ENCODE data around the gene OR6C1. TPM values are rescaled to one million over a fixed set of nuclear protein-coding genes. Genes with fewer than 3 reads are reported as not detected.
"Not testable (repeated sequence)": the region's sequence is repeated elsewhere in the genome, so short reads cannot be mapped to it uniquely, and the experiment has no call there.

Gene OR6C1
- polyA plus RNA-seq (ENCODE audit: low read depth in 6 of 6): not detected

DNA sequence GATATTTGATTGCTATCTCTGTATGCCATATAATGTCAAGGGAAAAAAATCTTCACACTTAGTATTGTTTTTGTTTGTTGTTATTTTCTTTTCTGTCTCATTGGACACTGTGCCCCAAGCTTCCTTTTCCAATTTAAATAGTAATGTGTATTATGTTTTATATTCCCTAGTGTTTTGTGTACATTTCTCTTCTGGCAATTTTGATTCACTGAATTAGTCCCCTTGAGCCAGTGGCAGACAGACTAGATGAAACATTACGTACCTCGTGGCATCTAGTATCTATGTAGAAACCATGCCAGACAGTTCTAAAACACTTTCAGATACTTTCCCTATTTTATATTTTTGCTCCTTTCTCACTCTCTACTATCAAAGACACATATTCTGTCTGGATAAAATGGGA is at the start of gene OR6C1:
OR6C1 (plus strand) TSS at position 301 of the 400 bp plus-strand sequence. CDS start 6,257 bp downstream, outside the sequence.
- Mint-ChIP-seq H3K27ac (no peak within 1 kb of the TSS), H3K27me3 (peaks cover 13 to 24% (median 17%) of the 10 kb centered on the region in 3 donors), H3K4me1 (no peaks in the 10 kb centered on the region), H3K36me3 (peaks cover 0 to 3% of the 10 kb centered on the region in 2 donors), H3K9me3 (peaks cover 0 to 2% (median under 1%) of the 10 kb centered on the region in 7 donors), H3K4me3 (no peak within 1 kb of the TSS)
- no peak for ATAC-seq (ENCODE audit: low read depth in 2 of 2)
- DNase-seq: no peak

DNA sequence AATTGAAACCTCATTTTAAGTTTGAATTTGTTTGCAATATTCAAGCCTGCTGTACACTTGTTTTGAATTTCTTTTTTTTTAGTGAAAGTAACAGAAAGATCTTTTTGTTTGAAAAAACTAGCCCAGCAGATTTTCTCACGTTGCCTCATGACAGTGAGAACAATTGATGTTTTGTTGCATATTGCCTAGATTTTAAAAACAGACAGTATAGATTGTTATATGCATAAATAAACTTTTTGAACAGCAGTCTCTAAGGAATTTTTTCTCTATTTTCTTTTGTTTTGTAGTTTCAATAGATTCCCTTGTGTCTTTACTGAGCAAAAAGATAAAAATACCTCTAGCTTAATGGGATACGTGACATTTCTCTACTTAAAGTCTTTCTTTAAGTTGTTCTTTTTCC is 33.2 kb upstream of the OR6C1 start:
- H3K4me1 Mint-ChIP-seq: no peaks in the 10 kb centered on the region
- H3K4me3 Mint-ChIP-seq: no peak overlapping the region
- H3K9me3 Mint-ChIP-seq: peaks cover 0 to 3% (median 0%) of the 10 kb centered on the region in 7 donors
- no peaks in the 10 kb centered on the region for H3K36me3 Mint-ChIP-seq
- ATAC-seq (ENCODE audit: low read depth in 2 of 2) (no peak), DNase-seq (no peak)
- H3K27me3 Mint-ChIP-seq: peaks cover 19 to 30% (median 29%) of the 10 kb centered on the region in 3 donors
- no peak overlapping the region for H3K27ac Mint-ChIP-seq

DNA sequence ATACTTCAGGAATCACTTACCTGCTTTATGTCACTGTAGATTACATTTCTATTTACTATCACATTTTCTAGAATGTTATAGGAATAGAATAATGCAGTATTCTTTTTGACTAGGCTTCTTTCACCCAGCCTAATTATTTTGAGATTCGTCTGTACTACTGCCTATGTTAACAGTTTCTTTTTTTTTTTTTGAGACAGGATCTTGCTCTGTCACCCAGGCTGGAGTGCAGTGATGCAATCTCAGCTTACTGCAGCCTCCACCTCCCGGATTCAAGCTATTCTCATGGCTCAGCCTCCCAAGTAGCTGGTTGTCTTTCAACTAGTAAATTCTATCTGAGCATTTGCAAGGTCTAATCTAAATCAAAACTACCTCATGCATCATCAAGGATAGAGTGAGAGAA is 24.1 kb upstream of the OR6C1 start:
- ATAC-seq (ENCODE audit: low read depth in 2 of 2) (no peak), DNase-seq (no peak)
- Mint-ChIP-seq H3K27ac (no peak overlapping the region), H3K4me3 (no peak overlapping the region), H3K36me3 (no peaks in the 10 kb centered on the region), H3K9me3 (no peaks in the 10 kb centered on the region), H3K27me3 (peaks cover 16 to 19% (median 17%) of the 10 kb centered on the region in 3 donors), H3K4me1 (no peaks in the 10 kb centered on the region)

DNA sequence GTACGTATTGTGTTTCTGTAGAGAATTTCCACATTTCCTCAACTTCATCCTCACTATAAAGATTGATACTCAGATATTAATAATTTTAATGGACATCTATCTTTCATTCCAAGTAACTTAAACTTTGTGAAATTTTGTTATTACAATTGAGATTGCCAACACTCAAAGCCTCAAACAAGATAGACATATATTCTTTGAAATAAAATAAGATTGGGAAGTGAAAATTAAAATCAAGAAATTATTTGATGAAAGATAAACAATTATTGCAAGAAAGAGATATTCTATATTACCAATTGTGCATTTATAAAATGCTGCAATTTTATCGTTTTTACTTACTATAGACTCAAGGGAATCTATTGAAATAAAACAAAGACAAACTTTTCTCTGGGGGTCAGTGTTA is 17.7 kb upstream of the OR6C1 start, which contains the start of gene OR6C6:
OR6C6 (minus strand) TSS at position 101 of the 400 bp plus-strand sequence. CDS start 1,337 bp downstream, outside the sequence.
- no peaks in the 10 kb centered on the region for H3K4me1 Mint-ChIP-seq
- H3K9me3 Mint-ChIP-seq: peaks cover 0 to 12% (median 0%) of the 10 kb centered on the region in 7 donors
- no peak within 1 kb of the TSS for H3K4me3 Mint-ChIP-seq
- H3K36me3 Mint-ChIP-seq: no peaks in the 10 kb centered on the region
- H3K27me3 Mint-ChIP-seq: peaks cover 19 to 41% (median 20%) of the 10 kb centered on the region in 3 donors
- no peak for DNase-seq
- H3K27ac Mint-ChIP-seq: no peak within 1 kb of the TSS
- ATAC-seq (ENCODE audit: low read depth in 2 of 2): no peak

DNA sequence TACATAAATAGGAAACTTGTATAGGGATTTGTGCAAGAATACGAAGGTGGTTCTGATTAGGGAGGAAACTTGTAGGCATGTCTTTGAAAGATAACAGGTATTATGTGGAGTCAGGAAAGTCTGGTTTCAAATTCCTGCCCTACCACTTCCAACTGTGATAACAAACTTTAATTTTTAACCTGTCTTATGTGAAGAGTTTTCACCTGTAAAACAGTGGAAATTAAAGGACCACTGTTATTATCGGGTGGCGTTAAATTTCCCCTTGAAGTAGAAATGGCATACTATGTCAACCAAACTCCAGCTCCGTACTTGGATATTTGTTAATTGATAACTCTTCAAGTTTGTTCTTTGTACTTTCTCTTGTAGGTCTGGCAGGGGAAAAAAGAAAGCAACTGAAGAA is 6.1 kb downstream of the OR6C1 start:
- no peak for ATAC-seq (ENCODE audit: low read depth in 2 of 2)
- H3K27me3 Mint-ChIP-seq: peaks cover 8 to 28% (median 11%) of the 10 kb centered on the region in 3 donors
- no peaks in the 10 kb centered on the region for H3K4me1 Mint-ChIP-seq
- no peak overlapping the region for H3K4me3 Mint-ChIP-seq
- H3K9me3 Mint-ChIP-seq: peaks cover 0 to 11% (median 6%) of the 10 kb centered on the region in 7 donors
- H3K27ac Mint-ChIP-seq: no peak overlapping the region
- H3K36me3 Mint-ChIP-seq: peaks cover 0 to 7% of the 10 kb centered on the region in 2 donors
- DNase-seq: no peak

DNA sequence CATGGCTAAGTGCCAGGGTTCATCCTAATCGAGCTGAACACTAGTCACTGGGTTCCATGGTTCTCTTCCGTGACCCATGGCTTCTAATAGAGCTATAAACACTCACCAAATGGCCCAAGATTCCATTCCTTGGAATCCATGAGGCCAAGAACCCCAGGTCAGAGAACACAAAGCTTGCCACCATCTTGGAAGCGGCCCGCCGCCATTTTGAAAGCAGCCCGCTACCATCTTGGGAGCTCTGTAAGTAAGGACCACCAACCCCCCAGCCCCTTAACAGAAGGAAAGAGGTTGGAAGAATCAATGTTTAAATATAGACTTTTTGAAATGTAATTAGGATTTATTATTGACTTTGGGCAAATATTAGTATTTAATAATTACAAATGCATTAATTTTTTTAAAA is 11.7 kb downstream of the OR6C1 start:
- H3K9me3 Mint-ChIP-seq; H3K36me3 Mint-ChIP-seq; H3K4me3 Mint-ChIP-seq; DNase-seq; H3K27ac Mint-ChIP-seq; H3K4me1 Mint-ChIP-seq; ATAC-seq (ENCODE audit: low read depth in 2 of 2): not testable (repeated sequence)
- H3K27me3 Mint-ChIP-seq: peaks cover 17 to 31% (median 22%) of the 10 kb centered on the region in 3 donors

DNA sequence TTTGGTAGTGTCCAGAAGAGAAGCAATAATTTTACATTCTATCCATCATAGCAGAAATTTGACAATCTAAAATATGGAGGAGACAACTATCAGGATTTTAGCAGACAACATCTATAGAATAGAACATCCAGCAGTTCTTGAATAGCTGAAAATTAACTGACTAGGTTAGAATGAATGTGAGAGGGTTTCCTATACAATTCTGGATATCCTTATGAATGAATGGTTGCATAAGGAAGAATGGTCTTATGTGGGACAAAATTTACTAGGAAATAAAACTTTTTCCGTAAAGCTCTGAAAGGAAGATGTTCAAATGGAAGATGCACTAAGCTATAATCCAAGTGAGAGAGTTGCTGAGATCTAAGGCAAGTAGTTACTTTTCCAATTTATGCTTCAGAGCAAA is 16.3 kb downstream of the OR6C1 start, which contains the start of gene OR6C3:
OR6C3 (plus strand) TSS at position 301 of the 400 bp plus-strand sequence. CDS start 955 bp downstream, outside the sequence.
- ATAC-seq (ENCODE audit: low read depth in 2 of 2) (no peak), DNase-seq (no peak)
- Mint-ChIP-seq H3K27me3 (peaks cover 12 to 29% (median 27%) of the 10 kb centered on the region in 3 donors), H3K4me3 (no peak within 1 kb of the TSS), H3K36me3 (no peaks in the 10 kb centered on the region), H3K9me3 (peaks cover 0 to 2% (median 0%) of the 10 kb centered on the region in 7 donors), H3K4me1 (no peaks in the 10 kb centered on the region), H3K27ac (no peak within 1 kb of the TSS)

DNA sequence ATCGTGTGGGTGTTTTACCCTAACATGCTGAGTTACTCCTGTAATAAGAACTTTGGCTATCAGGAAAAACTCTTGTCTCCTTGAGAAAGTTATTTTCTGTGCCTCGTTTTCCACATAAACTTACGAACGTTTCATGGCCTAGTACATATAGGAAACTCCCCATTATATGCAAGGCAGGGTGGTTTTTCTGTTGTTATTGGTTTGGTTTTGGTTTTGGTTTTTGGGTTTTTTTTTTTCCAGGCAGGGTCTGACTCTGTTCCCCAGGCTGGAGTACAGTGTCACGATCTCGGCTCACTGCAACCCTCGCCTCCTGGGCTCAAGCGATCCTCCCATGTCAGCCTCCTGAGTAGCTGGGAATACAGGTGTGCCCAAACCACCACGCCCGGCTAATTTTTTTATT is 21.9 kb downstream of the OR6C1 start:
- no peaks in the 10 kb centered on the region for H3K9me3 Mint-ChIP-seq
- H3K4me1 Mint-ChIP-seq: no peaks in the 10 kb centered on the region
- DNase-seq (no peak), ATAC-seq (ENCODE audit: low read depth in 2 of 2) (no peak)
- H3K27ac Mint-ChIP-seq: no peak overlapping the region
- peaks cover 8 to 17% (median 15%) of the 10 kb centered on the region in 3 donors for H3K27me3 Mint-ChIP-seq
- no peaks in the 10 kb centered on the region for H3K36me3 Mint-ChIP-seq
- no peak overlapping the region for H3K4me3 Mint-ChIP-seq

DNA sequence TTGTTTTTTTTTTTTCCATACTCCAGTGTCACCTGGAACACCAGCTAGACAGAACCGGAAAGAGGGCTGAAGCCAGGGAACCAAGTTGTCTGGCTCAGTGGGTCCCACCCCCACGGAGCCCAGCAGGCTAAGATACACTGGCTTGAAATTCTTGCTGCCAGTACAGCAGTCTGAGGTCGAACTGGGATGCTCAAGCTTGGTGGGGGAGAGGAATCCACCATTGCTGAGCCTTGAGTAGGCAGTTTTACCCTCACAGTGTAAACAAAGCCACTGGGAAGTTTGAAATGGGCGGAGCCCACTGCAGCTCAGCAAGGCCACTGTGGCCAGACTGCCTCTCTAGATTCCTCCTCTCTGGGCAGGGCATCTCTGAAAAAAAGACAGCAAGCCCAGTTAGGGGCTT is 41.2 kb downstream of the OR6C1 start:
- Mint-ChIP-seq H3K9me3 (peaks cover 3 to 17% (median 13%) of the 10 kb centered on the region in 7 donors), H3K27me3 (peaks cover 13 to 48% (median 35%) of the 10 kb centered on the region in 3 donors), H3K36me3 (peaks cover 0 to 13% of the 10 kb centered on the region in 2 donors)
- DNase-seq; H3K4me1 Mint-ChIP-seq; ATAC-seq (ENCODE audit: low read depth in 2 of 2); H3K27ac Mint-ChIP-seq; H3K4me3 Mint-ChIP-seq: not testable (repeated sequence)

DNA sequence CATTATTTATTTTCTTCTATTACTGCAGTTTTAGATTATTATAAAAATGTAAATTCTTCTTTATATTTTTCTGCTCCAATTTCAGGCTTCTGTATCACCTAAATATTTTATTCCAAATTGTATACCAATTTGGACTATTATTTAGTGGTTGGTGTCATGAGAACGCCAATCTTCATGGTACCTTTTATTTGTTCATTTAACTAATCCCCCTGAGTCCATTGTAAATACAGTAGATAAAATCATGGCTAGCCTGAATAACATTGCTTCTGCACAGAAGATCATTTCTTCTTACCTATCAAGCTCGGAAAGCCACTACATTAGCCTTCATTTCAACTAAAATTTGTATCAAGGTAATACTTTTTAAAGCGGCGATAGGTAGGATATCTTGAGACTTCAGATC is 48.5 kb downstream of the OR6C1 start, which contains the start of gene OR6C75:
OR6C75 (plus strand) TSS at position 301 of the 400 bp plus-strand sequence. CDS start 2,136 bp downstream, outside the sequence.
- no peaks in the 10 kb centered on the region for H3K4me1 Mint-ChIP-seq
- H3K4me3 Mint-ChIP-seq: no peak within 1 kb of the TSS
- H3K27ac Mint-ChIP-seq: no peak within 1 kb of the TSS
- H3K27me3 Mint-ChIP-seq: peaks cover 17 to 50% (median 32%) of the 10 kb centered on the region in 3 donors
- DNase-seq (no peak), ATAC-seq (ENCODE audit: low read depth in 2 of 2) (no peak)
- H3K36me3 Mint-ChIP-seq: no peaks in the 10 kb centered on the region
- peaks cover 0 to 2% (median 0%) of the 10 kb centered on the region in 7 donors for H3K9me3 Mint-ChIP-seq

DNA sequence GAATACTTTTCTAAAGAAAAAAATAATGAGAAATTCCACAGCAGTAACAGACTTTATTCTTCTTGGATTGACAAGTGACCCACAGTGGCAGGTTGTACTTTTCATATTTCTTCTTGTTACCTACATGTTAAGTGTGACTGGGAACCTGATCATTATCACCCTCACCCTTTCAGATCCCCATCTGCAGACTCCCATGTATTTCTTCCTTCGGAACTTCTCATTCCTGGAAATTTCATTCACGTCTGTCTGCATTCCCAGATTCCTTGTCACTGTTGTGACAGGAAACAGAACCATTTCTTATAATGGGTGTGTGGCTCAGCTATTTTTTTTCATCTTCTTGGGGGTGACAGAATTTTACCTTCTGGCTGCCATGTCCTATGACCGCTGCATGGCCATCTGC is 50.9 kb downstream of the OR6C1 start:
- H3K36me3 Mint-ChIP-seq: no peaks in the 10 kb centered on the region
- no peaks in the 10 kb centered on the region for H3K9me3 Mint-ChIP-seq
- no peaks in the 10 kb centered on the region for H3K4me1 Mint-ChIP-seq
- H3K27ac Mint-ChIP-seq: no peak overlapping the region
- peaks cover 17 to 38% (median 25%) of the 10 kb centered on the region in 3 donors for H3K27me3 Mint-ChIP-seq
- H3K4me3 Mint-ChIP-seq: no peak overlapping the region
- ATAC-seq (ENCODE audit: low read depth in 2 of 2) (no peak), DNase-seq (no peak)

Other genes starting within 250 kb of the OR6C1 start
- not detected for gene OR9K2, start 187.9 kb upstream of the OR6C1 start, polyA plus RNA-seq (ENCODE audit: low read depth in 6 of 6)
- not detected for gene OR10A7, start 93.3 kb upstream of the OR6C1 start, polyA plus RNA-seq (ENCODE audit: low read depth in 6 of 6)
- not detected for gene OR6C74, start 69.7 kb upstream of the OR6C1 start, polyA plus RNA-seq (ENCODE audit: low read depth in 6 of 6)
- not detected for gene OR6C6, start 17.8 kb upstream of the OR6C1 start, polyA plus RNA-seq (ENCODE audit: low read depth in 6 of 6)
- gene OR6C3, start 16.4 kb downstream of the OR6C1 start, polyA plus RNA-seq (ENCODE audit: low read depth in 6 of 6): not detected
- gene OR6C75, start 48.6 kb downstream of the OR6C1 start, polyA plus RNA-seq (ENCODE audit: low read depth in 6 of 6): not detected
- gene OR6C65, start 86.2 kb downstream of the OR6C1 start, polyA plus RNA-seq (ENCODE audit: low read depth in 6 of 6): not detected
- not detected for gene OR6C76, start 111.9 kb downstream of the OR6C1 start, polyA plus RNA-seq (ENCODE audit: low read depth in 6 of 6)
- not detected for gene OR6C2, start 129.7 kb downstream of the OR6C1 start, polyA plus RNA-seq (ENCODE audit: low read depth in 6 of 6)
- not detected for gene OR6C70, start 155.8 kb downstream of the OR6C1 start, polyA plus RNA-seq (ENCODE audit: low read depth in 6 of 6)
- gene OR6C68, start 178.0 kb downstream of the OR6C1 start, polyA plus RNA-seq (ENCODE audit: low read depth in 6 of 6): not detected
- not detected for gene OR6C4, start 235.3 kb downstream of the OR6C1 start, polyA plus RNA-seq (ENCODE audit: low read depth in 6 of 6)